K562 (cell line): ENCODE measurements around the gene PFDN2. TPM values are rescaled to one million over a fixed set of nuclear protein-coding genes. Genes with fewer than 3 reads are reported as not detected.
A peak's percentile ranks its signal among the peaks of the same experiment; 100 is the strongest.

Source experiments
- ARID3B ChIP-seq: fragments of 250-450 bp; sonication (Bioruptor Pico); IDR thresholded peaks from 2 replicates; pipeline ENCODE4 v1.4.0; 2020; ENCODE audit warnings: borderline replicate concordance
- ATF3 ChIP-seq, 2 experiments: fragments of 450-650 bp in 1 of 2; sonication (generic) in 1 of 2; formaldehyde crosslinking in 1 of 2; IDR thresholded peaks in 1 of 2; conservative IDR thresholded peaks in 1 of 2; 2 replicates each; pipeline versions ENCODE4 v1.6.1 to v1.8.1; 2016 to 2023; ENCODE audit warnings: mild to moderate bottlenecking in 2 of 2, moderate library complexity in 2 of 2, inconsistent platforms in 1 of 2, missing genetic modification reagents in 1 of 2
- CBFB ChIP-seq: sonication (generic); formaldehyde crosslinking; IDR thresholded peaks from 2 replicates; pipeline ENCODE4 v1.4.0; 2020; ENCODE audit warnings: mild to moderate bottlenecking, missing genetic modification reagents
- HINFP ChIP-seq: fragments of 450-650 bp; conservative IDR thresholded peaks from 2 replicates; pipeline ENCODE4 v1.6.1; 2016; ENCODE audit warnings: missing genetic modification characterization, low read depth, mild to moderate bottlenecking, control low read depth, missing compliant biosample characterization
- HNRNPL ChIP-seq: fragments of 200-400 bp; formaldehyde crosslinking; IDR thresholded peaks from 2 replicates; pipeline ENCODE4 v1.6.1; 2017; ENCODE audit warnings: low read depth, mild to moderate bottlenecking, low read length
- MBD2 ChIP-seq: sonication (generic); IDR thresholded peaks from 2 replicates; pipeline ENCODE4 v1.6.1; 2016; ENCODE audit warnings: low read depth, borderline replicate concordance
- MIER1 ChIP-seq: fragments of 450-650 bp; IDR thresholded peaks from 2 replicates; pipeline ENCODE4 v1.6.1; 2016; ENCODE audit warnings: antibody characterized with exemption, mild to moderate bottlenecking, low read depth
- NR1H2 ChIP-seq: sonication (generic); formaldehyde crosslinking; IDR thresholded peaks from 2 replicates; pipeline ENCODE4 v1.4.0; 2020; ENCODE audit warnings: mild to moderate bottlenecking, missing genetic modification reagents
- STAT5A ChIP-seq: IDR thresholded peaks from 2 replicates; pipeline ENCODE4 v1.6.1; 2012; ENCODE audit warnings: low read length, inconsistent platforms, borderline replicate concordance
- TOE1 ChIP-seq, 2 experiments: fragments of 450-650 bp in 1 of 2; sonication (generic) in 1 of 2; formaldehyde crosslinking in 1 of 2; IDR thresholded peaks; 2 replicates each; pipeline versions ENCODE4 v1.7.1 to v1.8.0; 2016 to 2022; ENCODE audit warnings: borderline replicate concordance in 2 of 2, mild to moderate bottlenecking in 2 of 2, antibody characterized with exemption in 1 of 2, inconsistent platforms in 1 of 2, low read depth in 1 of 2, missing genetic modification reagents in 1 of 2, moderate library complexity in 1 of 2
- ZNF12 ChIP-seq: sonication (generic); formaldehyde crosslinking; IDR thresholded peaks from 2 replicates; pipeline ENCODE4 v1.4.0; 2020; ENCODE audit warnings: mild to moderate bottlenecking, missing genetic modification reagents
- ZNF318 ChIP-seq, 2 experiments: fragments of 450-650 bp; IDR thresholded peaks; 2 replicates each; pipeline ENCODE4 v1.6.1; 2016; ENCODE audit warnings: mild to moderate bottlenecking in 2 of 2, borderline replicate concordance in 1 of 2, low read depth in 1 of 2, moderate library complexity in 1 of 2
- ZNF785 ChIP-seq: fragments of 250-450 bp; sonication (Bioruptor Pico); IDR thresholded peaks from 2 replicates; pipeline ENCODE4 v1.4.0; 2020; ENCODE audit warnings: mild to moderate bottlenecking
- polyA plus RNA-seq, 8 experiments: library from polyadenylated mRNA; depleted of rRNA in 4 of 8; stranded (reverse) in 5 of 8; unstranded in 3 of 8; fragments of >200 nt; fragmentation: Nextera tagmentation in 2 of 8; fragmentation: Illumina TruSeq in 1 of 8; extraction: Ambion mirVana in 2 of 8; extraction: Trizol in 1 of 8; gene quantifications; 2 replicates each; pipeline versions ENCODE4 v1.2.1 to v1.2.3, GENCODE V29; 2011 to 2014; ENCODE audit warnings: inconsistent platforms in 1 of 8, missing spikeins in 1 of 8
- total RNA-seq, 7 experiments: library from RNA; depleted of rRNA in 6 of 7; stranded (reverse); fragments of >200 nt in 6 of 7; fragmentation: Illumina TruSeq in 2 of 7; extraction: Trizol in 2 of 7; gene quantifications; 2 replicates each; pipeline versions ENCODE4 v1.2.1 to v1.2.3, GENCODE V29; 2011 to 2021; ENCODE audit warnings: low replicate concordance in 1 of 7

PFDN2 gene
- total and polyA plus RNA-seq, 9 of the 15 experiments (the other 6 are each of a cell fraction or from before 2014, with no cell fraction given) = 50.2 to 361 (median 144) TPM

GRCh38 chr1:161153682-161154337, 36.0 kb upstream of the PFDN2 start, which contains the start of gene UFC1 (continued):
- TF ChIP-seq STAT5A (no peak), HNRNPL (no peak), ZNF785 (no peak), MBD2 (peak; percentile 56; the same call in 1 of the 2 replicates), ZNF12 (CRISPR knock-in tag) (no peak), ZNF318 (IDR thresholded peaks at IDR 0.05; ENCODE audit: borderline replicate concordance in 1 of 2, low read depth in 1 of 2) (0 out of 4 replicates have a peak, but pooled peaks of 1 of the 2 experiments have one; percentile 72), ARID3B (CRISPR knock-in tag) (no peak), NR1H2 (CRISPR knock-in tag) (no peak), MIER1 (no peak; the same call in 1 of the 2 replicates), HINFP (tag) (no peak), ATF3 (IDR thresholded peaks at IDR 0.05) (no peak; the same call in 1 of the 2 replicates), ATF3 (CRISPR knock-in tag; conservative IDR thresholded peaks at IDR 0.05) (peak; percentile 73; the same call in 1 of the 2 replicates), CBFB (CRISPR knock-in tag) (no peak), TOE1 (IDR thresholded peaks at IDR 0.05; ENCODE audit: borderline replicate concordance) (peak; percentile 68; the same call in 1 of the 2 replicates), TOE1 (CRISPR knock-in tag; IDR thresholded peaks at IDR 0.05; ENCODE audit: borderline replicate concordance, low read depth) (no peak)
